WTC11 (cell line): ENCODE measurements around the gene ACTL8. TPM values are rescaled to one million over a fixed set of nuclear protein-coding genes. Genes with fewer than 3 reads are reported as not detected.

Experiments
- ATAC-seq: fragments of 200-7000 bp; cut with Tn5 transposase; 2 replicates; pipeline ENCODE4 v1.10.0; 2021; ENCODE audit warnings: mild to moderate bottlenecking, moderate library complexity
- CTCF ChIA-PET: fragments of 300-600 bp; sonication (Branson Sonifier 250); formaldehyde crosslinking; loops from one replicate; lab custom pipeline; 2021; ENCODE audit warnings: antibody characterized with exemption; lab: Charles Lee
- POLR2A ChIA-PET: fragments of 350-600 bp; sonication (Branson Sonifier 250); formaldehyde crosslinking; loops from one replicate; lab custom pipeline; 2021; ENCODE audit warnings: antibody characterized with exemption; lab: Charles Lee
- DNase-seq: peaks from one replicate; pipeline ENCODE4 v3.0.0; 2021; ENCODE audit warnings: low spot score
- H3K27ac Mint-ChIP-seq: 2 replicates; pipeline ENCODE4 v1.8.0; 2021; ENCODE audit warnings: mixed read lengths
- H3K27me3 Mint-ChIP-seq: 2 replicates; pipeline ENCODE4 v1.8.0; 2021; ENCODE audit warnings: low read depth, mild to moderate bottlenecking, moderate library complexity, mixed read lengths
- H3K36me3 Mint-ChIP-seq: 2 replicates; pipeline ENCODE4 v1.8.0; 2021; ENCODE audit warnings: mixed read lengths
- H3K4me1 Mint-ChIP-seq: 2 replicates; pipeline ENCODE4 v1.8.0; 2022; ENCODE audit warnings: mixed read lengths
- H3K4me3 Mint-ChIP-seq: 2 replicates; pipeline ENCODE4 v1.8.0; 2021; ENCODE audit warnings: mild to moderate bottlenecking, moderate library complexity, mixed read lengths
- H3K9me3 Mint-ChIP-seq: 2 replicates; pipeline ENCODE4 v1.8.0; 2021; ENCODE audit warnings: mixed read lengths
- ELF4 ChIP-seq: sonication (generic); formaldehyde crosslinking; IDR thresholded peaks from 2 replicates; pipeline ENCODE4 v1.8.1; 2022; ENCODE audit warnings: low read depth, mild to moderate bottlenecking, moderate library complexity, missing genetic modification reagents
- FOXJ3 ChIP-seq: sonication (generic); formaldehyde crosslinking; IDR thresholded peaks from 2 replicates; pipeline ENCODE4 v1.9.0; 2021; ENCODE audit warnings: missing genetic modification reagents, mild to moderate bottlenecking, borderline replicate concordance
- FOXP1 ChIP-seq: sonication (generic); formaldehyde crosslinking; IDR thresholded peaks from 2 replicates; pipeline ENCODE4 v1.8.0; 2022; ENCODE audit warnings: missing genetic modification reagents, mild to moderate bottlenecking, moderate library complexity, borderline replicate concordance
- GTF2I ChIP-seq: fragments of 250-450 bp; sonication (Bioruptor Pico); conservative IDR thresholded peaks from 2 replicates; pipeline ENCODE4 v1.4.0; 2021; ENCODE audit warnings: mild to moderate bottlenecking
- MXD4 ChIP-seq: fragments of 250-450 bp; sonication (Bioruptor Pico); IDR thresholded peaks from 2 replicates; pipeline ENCODE4 v1.8.0; 2021; ENCODE audit warnings: mild to moderate bottlenecking, moderate library complexity, borderline replicate concordance
- MYBL2 ChIP-seq: sonication (generic); formaldehyde crosslinking; IDR thresholded peaks from 2 replicates; pipeline ENCODE4 v1.8.1; 2023; ENCODE audit warnings: mild to moderate bottlenecking, moderate library complexity, missing genetic modification reagents
- OVOL2 ChIP-seq: fragments of 250-450 bp; sonication (Bioruptor Pico); IDR thresholded peaks from 2 replicates; pipeline ENCODE4 v1.9.0; 2021; ENCODE audit warnings: mild to moderate bottlenecking, borderline replicate concordance
- SOX15 ChIP-seq: fragments of 250-450 bp; sonication (Bioruptor Pico); IDR thresholded peaks from 2 replicates; pipeline ENCODE4 v1.9.0; 2021; ENCODE audit warnings: mild to moderate bottlenecking
- ZNF138 ChIP-seq: sonication (generic); formaldehyde crosslinking; conservative IDR thresholded peaks from 2 replicates; pipeline ENCODE4 v1.8.1; 2022; ENCODE audit warnings: mild to moderate bottlenecking, moderate library complexity, missing genetic modification reagents
- ZNF219 ChIP-seq: sonication (generic); formaldehyde crosslinking; IDR thresholded peaks from 2 replicates; pipeline ENCODE4 v1.8.0; 2023; ENCODE audit warnings: missing genetic modification reagents, mild to moderate bottlenecking, borderline replicate concordance
- ZNF396 ChIP-seq: fragments of 250-450 bp; sonication (Bioruptor Pico); IDR thresholded peaks from 2 replicates; pipeline ENCODE4 v1.8.0; 2021; ENCODE audit warnings: mild to moderate bottlenecking, moderate library complexity, borderline replicate concordance
- total RNA-seq: library from RNA; stranded (reverse); gene quantifications from 3 replicates; pipeline ENCODE4 v1.2.3, GENCODE V29; 2021
- TF ChIP-seq, protein P1 (sequence below): fragments of 250-450 bp; sonication (Bioruptor Pico); IDR thresholded peaks from 2 replicates; pipeline ENCODE4 v1.9.0; 2021; ENCODE audit warnings: mild to moderate bottlenecking
- TF ChIP-seq, protein P2 (sequence below): sonication (generic); formaldehyde crosslinking; IDR thresholded peaks from 2 replicates; pipeline ENCODE4 v1.8.1; 2022; ENCODE audit warnings: missing genetic modification reagents, borderline replicate concordance
- TF ChIP-seq, protein P3 (sequence below): sonication (generic); formaldehyde crosslinking; IDR thresholded peaks from 2 replicates; pipeline ENCODE4 v1.8.1; 2022; ENCODE audit warnings: mild to moderate bottlenecking, missing genetic modification reagents, moderate library complexity, borderline replicate concordance
- TF ChIP-seq, protein P4 (sequence below): sonication (generic); formaldehyde crosslinking; IDR thresholded peaks from 2 replicates; pipeline ENCODE4 v1.8.0; 2022; ENCODE audit warnings: mild to moderate bottlenecking, missing genetic modification reagents
- TF ChIP-seq, protein P5 (sequence below): sonication (generic); formaldehyde crosslinking; IDR thresholded peaks from 2 replicates; pipeline ENCODE4 v1.8.0; 2022; ENCODE audit warnings: mild to moderate bottlenecking, missing genetic modification reagents
- TF ChIP-seq, protein P6 (sequence below): sonication (generic); formaldehyde crosslinking; conservative IDR thresholded peaks from 2 replicates; pipeline ENCODE4 v1.8.1; 2023; ENCODE audit warnings: mild to moderate bottlenecking, low read depth, missing genetic modification reagents, moderate library complexity
- TF ChIP-seq, protein P7 (sequence below): sonication (generic); formaldehyde crosslinking; IDR thresholded peaks from 2 replicates; pipeline ENCODE4 v1.8.0; 2022; ENCODE audit warnings: mild to moderate bottlenecking, missing genetic modification reagents
- TF ChIP-seq, protein P8 (sequence below): sonication (generic); formaldehyde crosslinking; IDR thresholded peaks from 2 replicates; pipeline ENCODE4 v1.8.0; 2022; ENCODE audit warnings: missing genetic modification reagents
- TF ChIP-seq, protein P9 (sequence below): sonication (generic); formaldehyde crosslinking; IDR thresholded peaks from 2 replicates; pipeline ENCODE4 v1.8.1; 2023; ENCODE audit warnings: mild to moderate bottlenecking, missing genetic modification reagents, moderate library complexity

The ACTL8 gene
- total RNA-seq, 1 experiment from 2014 or later, result 1.6 TPM

DNA sequence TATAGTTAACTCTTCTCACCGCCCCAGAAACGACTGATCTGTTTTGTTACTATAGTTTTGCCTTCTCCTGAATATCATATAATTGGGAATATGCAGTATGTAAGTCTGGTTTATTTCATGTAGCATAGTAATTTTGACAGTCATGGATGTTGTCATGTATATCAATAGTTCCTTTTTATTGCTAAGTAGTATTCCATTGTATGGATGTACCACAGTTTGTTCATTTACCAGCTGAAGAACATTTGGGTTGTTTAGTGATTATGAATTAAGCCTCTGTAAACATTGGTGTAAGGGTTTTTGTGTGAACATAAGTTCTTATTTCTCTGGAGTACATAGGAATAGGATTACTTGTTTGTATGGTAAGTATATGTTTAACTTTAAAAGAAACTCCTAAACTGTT is 55.5 kb downstream of the ACTL8 start:
- ChIA-PET CTCF (no interaction called here), POLR2A (no interaction called here)
- Mint-ChIP-seq H3K4me3 (no peak overlapping the region), H3K4me1 (no peaks in the 10 kb centered on the region), H3K27me3 (peaks cover 5% of the 10 kb centered on the region; the same call in 1 of the 2 replicates), H3K36me3 (no peaks in the 10 kb centered on the region), H3K27ac (no peak overlapping the region), H3K9me3 (peaks cover 7% of the 10 kb centered on the region)
- TF ChIP-seq ZNF396 (CRISPR knock-in tag) (no peak), GTF2I (CRISPR knock-in tag) (no peak), FOXP1 (CRISPR knock-in tag) (no peak), MYBL2 (no peak), ZNF219 (CRISPR knock-in tag) (no peak), SOX15 (CRISPR knock-in tag) (no peak), FOXJ3 (CRISPR knock-in tag) (no peak), ELF4 (CRISPR knock-in tag) (no peak), ZNF138 (CRISPR knock-in tag) (no peak), MXD4 (CRISPR knock-in tag) (no peak)
- TF ChIP-seq, protein P1, sequence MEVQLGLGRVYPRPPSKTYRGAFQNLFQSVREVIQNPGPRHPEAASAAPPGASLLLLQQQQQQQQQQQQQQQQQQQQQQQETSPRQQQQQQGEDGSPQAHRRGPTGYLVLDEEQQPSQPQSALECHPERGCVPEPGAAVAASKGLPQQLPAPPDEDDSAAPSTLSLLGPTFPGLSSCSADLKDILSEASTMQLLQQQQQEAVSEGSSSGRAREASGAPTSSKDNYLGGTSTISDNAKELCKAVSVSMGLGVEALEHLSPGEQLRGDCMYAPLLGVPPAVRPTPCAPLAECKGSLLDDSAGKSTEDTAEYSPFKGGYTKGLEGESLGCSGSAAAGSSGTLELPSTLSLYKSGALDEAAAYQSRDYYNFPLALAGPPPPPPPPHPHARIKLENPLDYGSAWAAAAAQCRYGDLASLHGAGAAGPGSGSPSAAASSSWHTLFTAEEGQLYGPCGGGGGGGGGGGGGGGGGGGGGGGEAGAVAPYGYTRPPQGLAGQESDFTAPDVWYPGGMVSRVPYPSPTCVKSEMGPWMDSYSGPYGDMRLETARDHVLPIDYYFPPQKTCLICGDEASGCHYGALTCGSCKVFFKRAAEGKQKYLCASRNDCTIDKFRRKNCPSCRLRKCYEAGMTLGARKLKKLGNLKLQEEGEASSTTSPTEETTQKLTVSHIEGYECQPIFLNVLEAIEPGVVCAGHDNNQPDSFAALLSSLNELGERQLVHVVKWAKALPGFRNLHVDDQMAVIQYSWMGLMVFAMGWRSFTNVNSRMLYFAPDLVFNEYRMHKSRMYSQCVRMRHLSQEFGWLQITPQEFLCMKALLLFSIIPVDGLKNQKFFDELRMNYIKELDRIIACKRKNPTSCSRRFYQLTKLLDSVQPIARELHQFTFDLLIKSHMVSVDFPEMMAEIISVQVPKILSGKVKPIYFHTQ, result no peak
- TF ChIP-seq, protein P2, sequence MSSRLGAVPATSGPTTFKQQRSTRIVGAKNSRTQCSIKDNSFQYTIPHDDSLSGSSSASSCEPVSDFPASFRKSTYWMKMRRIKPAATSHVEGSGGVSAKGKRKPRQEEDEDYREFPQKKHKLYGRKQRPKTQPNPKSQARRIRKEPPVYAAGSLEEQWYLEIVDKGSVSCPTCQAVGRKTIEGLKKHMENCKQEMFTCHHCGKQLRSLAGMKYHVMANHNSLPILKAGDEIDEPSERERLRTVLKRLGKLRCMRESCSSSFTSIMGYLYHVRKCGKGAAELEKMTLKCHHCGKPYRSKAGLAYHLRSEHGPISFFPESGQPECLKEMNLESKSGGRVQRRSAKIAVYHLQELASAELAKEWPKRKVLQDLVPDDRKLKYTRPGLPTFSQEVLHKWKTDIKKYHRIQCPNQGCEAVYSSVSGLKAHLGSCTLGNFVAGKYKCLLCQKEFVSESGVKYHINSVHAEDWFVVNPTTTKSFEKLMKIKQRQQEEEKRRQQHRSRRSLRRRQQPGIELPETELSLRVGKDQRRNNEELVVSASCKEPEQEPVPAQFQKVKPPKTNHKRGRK, result no peak
- TF ChIP-seq, protein P3, sequence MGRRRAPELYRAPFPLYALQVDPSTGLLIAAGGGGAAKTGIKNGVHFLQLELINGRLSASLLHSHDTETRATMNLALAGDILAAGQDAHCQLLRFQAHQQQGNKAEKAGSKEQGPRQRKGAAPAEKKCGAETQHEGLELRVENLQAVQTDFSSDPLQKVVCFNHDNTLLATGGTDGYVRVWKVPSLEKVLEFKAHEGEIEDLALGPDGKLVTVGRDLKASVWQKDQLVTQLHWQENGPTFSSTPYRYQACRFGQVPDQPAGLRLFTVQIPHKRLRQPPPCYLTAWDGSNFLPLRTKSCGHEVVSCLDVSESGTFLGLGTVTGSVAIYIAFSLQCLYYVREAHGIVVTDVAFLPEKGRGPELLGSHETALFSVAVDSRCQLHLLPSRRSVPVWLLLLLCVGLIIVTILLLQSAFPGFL, result no peak
- TF ChIP-seq, protein P4, sequence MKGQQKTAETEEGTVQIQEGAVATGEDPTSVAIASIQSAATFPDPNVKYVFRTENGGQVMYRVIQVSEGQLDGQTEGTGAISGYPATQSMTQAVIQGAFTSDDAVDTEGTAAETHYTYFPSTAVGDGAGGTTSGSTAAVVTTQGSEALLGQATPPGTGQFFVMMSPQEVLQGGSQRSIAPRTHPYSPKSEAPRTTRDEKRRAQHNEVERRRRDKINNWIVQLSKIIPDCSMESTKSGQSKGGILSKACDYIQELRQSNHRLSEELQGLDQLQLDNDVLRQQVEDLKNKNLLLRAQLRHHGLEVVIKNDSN, result no peak
- TF ChIP-seq, protein P5, sequence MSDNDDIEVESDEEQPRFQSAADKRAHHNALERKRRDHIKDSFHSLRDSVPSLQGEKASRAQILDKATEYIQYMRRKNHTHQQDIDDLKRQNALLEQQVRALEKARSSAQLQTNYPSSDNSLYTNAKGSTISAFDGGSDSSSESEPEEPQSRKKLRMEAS (CRISPR knock-in tag), result no peak
- TF ChIP-seq, protein P6, sequence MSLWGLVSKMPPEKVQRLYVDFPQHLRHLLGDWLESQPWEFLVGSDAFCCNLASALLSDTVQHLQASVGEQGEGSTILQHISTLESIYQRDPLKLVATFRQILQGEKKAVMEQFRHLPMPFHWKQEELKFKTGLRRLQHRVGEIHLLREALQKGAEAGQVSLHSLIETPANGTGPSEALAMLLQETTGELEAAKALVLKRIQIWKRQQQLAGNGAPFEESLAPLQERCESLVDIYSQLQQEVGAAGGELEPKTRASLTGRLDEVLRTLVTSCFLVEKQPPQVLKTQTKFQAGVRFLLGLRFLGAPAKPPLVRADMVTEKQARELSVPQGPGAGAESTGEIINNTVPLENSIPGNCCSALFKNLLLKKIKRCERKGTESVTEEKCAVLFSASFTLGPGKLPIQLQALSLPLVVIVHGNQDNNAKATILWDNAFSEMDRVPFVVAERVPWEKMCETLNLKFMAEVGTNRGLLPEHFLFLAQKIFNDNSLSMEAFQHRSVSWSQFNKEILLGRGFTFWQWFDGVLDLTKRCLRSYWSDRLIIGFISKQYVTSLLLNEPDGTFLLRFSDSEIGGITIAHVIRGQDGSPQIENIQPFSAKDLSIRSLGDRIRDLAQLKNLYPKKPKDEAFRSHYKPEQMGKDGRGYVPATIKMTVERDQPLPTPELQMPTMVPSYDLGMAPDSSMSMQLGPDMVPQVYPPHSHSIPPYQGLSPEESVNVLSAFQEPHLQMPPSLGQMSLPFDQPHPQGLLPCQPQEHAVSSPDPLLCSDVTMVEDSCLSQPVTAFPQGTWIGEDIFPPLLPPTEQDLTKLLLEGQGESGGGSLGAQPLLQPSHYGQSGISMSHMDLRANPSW (CRISPR knock-in tag), result no peak
- DNase-seq, result no peak
- no peak for ATAC-seq

DNA sequence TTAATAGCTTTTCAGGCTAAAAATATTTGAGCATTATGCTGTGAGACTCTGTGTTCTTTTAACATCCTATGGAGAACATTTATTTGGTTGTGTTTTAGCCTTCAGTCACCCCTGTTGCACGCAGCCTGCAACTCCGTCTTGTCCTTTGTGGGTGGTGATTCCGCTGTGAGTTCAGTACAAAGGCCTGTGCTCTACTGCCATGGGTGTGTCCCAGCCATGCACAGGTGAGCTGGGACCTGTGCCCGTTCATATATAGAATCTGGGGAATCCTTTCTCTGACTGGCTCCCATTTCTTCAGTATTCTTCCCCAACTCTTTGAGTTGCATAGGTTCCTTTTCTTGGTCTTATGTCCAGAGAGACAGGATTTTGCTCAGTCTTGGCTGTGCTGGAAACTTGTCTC is 61.4 kb downstream of the ACTL8 start:
- ATAC-seq (no peak), DNase-seq (no peak)
- no peaks in the 10 kb centered on the region; the same call in none of the 2 replicates for H3K9me3 Mint-ChIP-seq
- ChIA-PET CTCF (interaction anchor here (0.5 to 2.1 kb wide), 5 partner anchors 10 to 339 kb away, joined by 3 to 10 read pairs (median 4); no protein-coding TSS in a partner anchor), POLR2A (no interaction called here)
- H3K4me1 Mint-ChIP-seq, result no peaks in the 10 kb centered on the region
- no peaks in the 10 kb centered on the region for H3K36me3 Mint-ChIP-seq
- no peak overlapping the region for H3K27ac Mint-ChIP-seq
- no peaks in the 10 kb centered on the region for H3K27me3 Mint-ChIP-seq
- H3K4me3 Mint-ChIP-seq, result no peak overlapping the region
- TF ChIP-seq OVOL2, result no peak
- TF ChIP-seq, protein P7, sequence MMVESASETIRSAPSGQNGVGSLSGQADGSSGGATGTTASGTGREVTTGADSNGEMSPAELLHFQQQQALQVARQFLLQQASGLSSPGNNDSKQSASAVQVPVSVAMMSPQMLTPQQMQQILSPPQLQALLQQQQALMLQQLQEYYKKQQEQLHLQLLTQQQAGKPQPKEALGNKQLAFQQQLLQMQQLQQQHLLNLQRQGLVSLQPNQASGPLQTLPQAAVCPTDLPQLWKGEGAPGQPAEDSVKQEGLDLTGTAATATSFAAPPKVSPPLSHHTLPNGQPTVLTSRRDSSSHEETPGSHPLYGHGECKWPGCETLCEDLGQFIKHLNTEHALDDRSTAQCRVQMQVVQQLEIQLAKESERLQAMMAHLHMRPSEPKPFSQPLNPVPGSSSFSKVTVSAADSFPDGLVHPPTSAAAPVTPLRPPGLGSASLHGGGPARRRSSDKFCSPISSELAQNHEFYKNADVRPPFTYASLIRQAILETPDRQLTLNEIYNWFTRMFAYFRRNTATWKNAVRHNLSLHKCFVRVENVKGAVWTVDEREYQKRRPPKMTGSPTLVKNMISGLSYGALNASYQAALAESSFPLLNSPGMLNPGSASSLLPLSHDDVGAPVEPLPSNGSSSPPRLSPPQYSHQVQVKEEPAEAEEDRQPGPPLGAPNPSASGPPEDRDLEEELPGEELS (CRISPR knock-in tag), result no peak
- TF ChIP-seq, protein P8, sequence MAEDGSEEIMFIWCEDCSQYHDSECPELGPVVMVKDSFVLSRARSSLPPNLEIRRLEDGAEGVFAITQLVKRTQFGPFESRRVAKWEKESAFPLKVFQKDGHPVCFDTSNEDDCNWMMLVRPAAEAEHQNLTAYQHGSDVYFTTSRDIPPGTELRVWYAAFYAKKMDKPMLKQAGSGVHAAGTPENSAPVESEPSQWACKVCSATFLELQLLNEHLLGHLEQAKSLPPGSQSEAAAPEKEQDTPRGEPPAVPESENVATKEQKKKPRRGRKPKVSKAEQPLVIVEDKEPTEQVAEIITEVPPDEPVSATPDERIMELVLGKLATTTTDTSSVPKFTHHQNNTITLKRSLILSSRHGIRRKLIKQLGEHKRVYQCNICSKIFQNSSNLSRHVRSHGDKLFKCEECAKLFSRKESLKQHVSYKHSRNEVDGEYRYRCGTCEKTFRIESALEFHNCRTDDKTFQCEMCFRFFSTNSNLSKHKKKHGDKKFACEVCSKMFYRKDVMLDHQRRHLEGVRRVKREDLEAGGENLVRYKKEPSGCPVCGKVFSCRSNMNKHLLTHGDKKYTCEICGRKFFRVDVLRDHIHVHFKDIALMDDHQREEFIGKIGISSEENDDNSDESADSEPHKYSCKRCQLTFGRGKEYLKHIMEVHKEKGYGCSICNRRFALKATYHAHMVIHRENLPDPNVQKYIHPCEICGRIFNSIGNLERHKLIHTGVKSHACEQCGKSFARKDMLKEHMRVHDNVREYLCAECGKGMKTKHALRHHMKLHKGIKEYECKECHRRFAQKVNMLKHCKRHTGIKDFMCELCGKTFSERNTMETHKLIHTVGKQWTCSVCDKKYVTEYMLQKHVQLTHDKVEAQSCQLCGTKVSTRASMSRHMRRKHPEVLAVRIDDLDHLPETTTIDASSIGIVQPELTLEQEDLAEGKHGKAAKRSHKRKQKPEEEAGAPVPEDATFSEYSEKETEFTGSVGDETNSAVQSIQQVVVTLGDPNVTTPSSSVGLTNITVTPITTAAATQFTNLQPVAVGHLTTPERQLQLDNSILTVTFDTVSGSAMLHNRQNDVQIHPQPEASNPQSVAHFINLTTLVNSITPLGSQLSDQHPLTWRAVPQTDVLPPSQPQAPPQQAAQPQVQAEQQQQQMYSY (CRISPR knock-in tag), result no peak
- TF ChIP-seq, protein P9, sequence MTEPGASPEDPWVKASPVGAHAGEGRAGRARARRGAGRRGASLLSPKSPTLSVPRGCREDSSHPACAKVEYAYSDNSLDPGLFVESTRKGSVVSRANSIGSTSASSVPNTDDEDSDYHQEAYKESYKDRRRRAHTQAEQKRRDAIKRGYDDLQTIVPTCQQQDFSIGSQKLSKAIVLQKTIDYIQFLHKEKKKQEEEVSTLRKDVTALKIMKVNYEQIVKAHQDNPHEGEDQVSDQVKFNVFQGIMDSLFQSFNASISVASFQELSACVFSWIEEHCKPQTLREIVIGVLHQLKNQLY (CRISPR knock-in tag), result no peak
